ENCODE results near the gene THSD4. TPM values are rescaled to one million over a fixed set of nuclear protein-coding genes. Genes with fewer than 3 reads are reported as not detected.
"Not testable (repeated sequence)": the region's sequence is repeated elsewhere in the genome, so short reads cannot be mapped to it uniquely, and the experiment has no call there.

THSD4 gene
- total RNA-seq, 2 donors from 2014 or later = 71.2 to 150 TPM

GRCh38 chr15:71436854-71437253 lies 321.6 kb downstream of the THSD4 start:
- no peaks in the 10 kb centered on the region for H3K36me3 ChIP-seq
- H3K9me3 ChIP-seq = no peaks in the 10 kb centered on the region
- ATAC-seq (ENCODE audit: insufficient number of reproducible peaks, low FRiP score, low read depth) (no peak), DNase-seq (ENCODE audit: low spot score) (no peak)
- peak overlapping the region; percentile 68 to 72 for H3K27ac ChIP-seq
- no peak for TF ChIP-seq CTCF (IDR thresholded peaks at IDR 0.05)
- H3K27me3 ChIP-seq (replicated peaks; ENCODE audit: insufficient read depth) = no peaks in the 10 kb centered on the region
- no peak overlapping the region for H3K4me3 ChIP-seq
- peaks cover 18 to 41% of the 10 kb centered on the region in 2 donors for H3K4me1 ChIP-seq (ENCODE audit: control insufficient read depth in 1 of 2, low read depth in 2 of 2)

GRCh38 chr15:71437404-71437803 lies 322.1 kb downstream of the THSD4 start:
- no peaks in the 10 kb centered on the region for H3K36me3 ChIP-seq
- peaks cover 18 to 36% of the 10 kb centered on the region in 2 donors for H3K4me1 ChIP-seq (ENCODE audit: control insufficient read depth in 1 of 2, low read depth in 2 of 2)
- peak overlapping the region in 1 of 2 donors; percentile 72 for H3K27ac ChIP-seq
- H3K4me3 ChIP-seq = no peak overlapping the region
- H3K9me3 ChIP-seq = no peaks in the 10 kb centered on the region
- ATAC-seq (ENCODE audit: insufficient number of reproducible peaks, low FRiP score, low read depth) (no peak), DNase-seq (ENCODE audit: low spot score) (no peak)
- H3K27me3 ChIP-seq (replicated peaks; ENCODE audit: insufficient read depth) = no peaks in the 10 kb centered on the region
- no peak for TF ChIP-seq CTCF (IDR thresholded peaks at IDR 0.05)

GRCh38 chr15:71437919-71438318 lies 322.6 kb downstream of the THSD4 start:
- TF ChIP-seq CTCF (IDR thresholded peaks at IDR 0.05) = no peak
- Histone ChIP-seq H3K4me3 (no peak overlapping the region), H3K27me3 (replicated peaks; ENCODE audit: insufficient read depth) (no peaks in the 10 kb centered on the region), H3K4me1 (ENCODE audit: control insufficient read depth in 1 of 2, low read depth in 2 of 2) (peaks cover 20 to 38% of the 10 kb centered on the region in 2 donors), H3K27ac (peak overlapping the region in 1 of 2 donors; percentile 72), H3K9me3 (no peaks in the 10 kb centered on the region), H3K36me3 (no peaks in the 10 kb centered on the region)
- ATAC-seq (ENCODE audit: insufficient number of reproducible peaks, low FRiP score, low read depth) = no peak
- DNase-seq (ENCODE audit: low spot score) = no peak

- not testable (repeated sequence) for H3K4me3 ChIP-seq; ATAC-seq (ENCODE audit: insufficient number of reproducible peaks, low FRiP score, low read depth); H3K9me3 ChIP-seq; H3K27ac ChIP-seq; DNase-seq (ENCODE audit: low spot score); H3K27me3 ChIP-seq (replicated peaks; ENCODE audit: insufficient read depth); H3K36me3 ChIP-seq
- H3K4me1 ChIP-seq (ENCODE audit: control insufficient read depth in 1 of 2, low read depth in 2 of 2) = peaks cover 23 to 52% of the 10 kb centered on the region in 2 donors
These were observed 324.2 kb downstream of the THSD4 start for GRCh38 chr15:71439478-71439877.

GRCh38 chr15:71440489-71441110 lies 325.3 kb downstream of the THSD4 start:
- Histone ChIP-seq H3K27me3 (replicated peaks; ENCODE audit: insufficient read depth) (no peaks in the 10 kb centered on the region), H3K36me3 (no peaks in the 10 kb centered on the region), H3K4me1 (ENCODE audit: control insufficient read depth in 1 of 2, low read depth in 2 of 2) (peaks cover 13 to 40% of the 10 kb centered on the region in 2 donors), H3K9me3 (no peaks in the 10 kb centered on the region), H3K27ac (no peak overlapping the region), H3K4me3 (no peak overlapping the region)
- DNase-seq (ENCODE audit: low spot score) = no peak
- no peak for ATAC-seq (ENCODE audit: insufficient number of reproducible peaks, low FRiP score, low read depth)
- TF ChIP-seq CTCF (IDR thresholded peaks at IDR 0.05) = peak; percentile 61

GRCh38 chr15:71443538-71443937 lies 328.3 kb downstream of the THSD4 start:
- no peak overlapping the region for H3K27ac ChIP-seq
- H3K36me3 ChIP-seq = no peaks in the 10 kb centered on the region
- ATAC-seq (ENCODE audit: insufficient number of reproducible peaks, low FRiP score, low read depth) (no peak), DNase-seq (ENCODE audit: low spot score) (no peak)
- peaks cover 5 to 32% of the 10 kb centered on the region in 2 donors for H3K4me1 ChIP-seq (ENCODE audit: control insufficient read depth in 1 of 2, low read depth in 2 of 2)
- H3K4me3 ChIP-seq = no peak overlapping the region
- peak; percentile 87 for TF ChIP-seq CTCF (IDR thresholded peaks at IDR 0.05)
- H3K9me3 ChIP-seq = no peaks in the 10 kb centered on the region
- no peaks in the 10 kb centered on the region for H3K27me3 ChIP-seq (replicated peaks; ENCODE audit: insufficient read depth)

All from thoracic aorta (tissue), 2 donors.